HEK293 (cell line): ENCODE data around the gene TGFB1.

Source experiments
- CTCF ChIA-PET: fragments of 350-600 bp; formaldehyde crosslinking; extraction: SDS; loops from one replicate; lab custom pipeline; 2021; ENCODE audit warnings: antibody characterized with exemption; lab: Yijun Ruan, JAX
- POLR2A ChIA-PET: fragments of 300-600 bp; formaldehyde crosslinking; extraction: SDS; loops from one replicate; lab custom pipeline; 2020; ENCODE audit warnings: antibody characterized with exemption, inconsistent platforms; lab: Yijun Ruan, JAX
- H3K27ac ChIP-seq: fragments of 200-500 bp; sonication (Bioruptor generic); 2 replicates; pipeline ENCODE4 v1.5.1; 2014; ENCODE audit warnings: low read depth, low read length, control low read depth, inconsistent platforms; ENCODE audit errors: extremely low read depth
- H3K36me3 ChIP-seq, 2 experiments: fragments of 200-500 bp in 1 of 2; sonication (Bioruptor generic) in 1 of 2; 1 replicate in 1 of 2; 2 replicates in 1 of 2; pipeline ENCODE4 v1.5.1; 2014 to 2017; ENCODE audit warnings: inconsistent platforms in 2 of 2, low read length in 2 of 2; ENCODE audit not compliant: control insufficient read depth in 2 of 2, insufficient read depth in 1 of 2
- H3K4me1 ChIP-seq: fragments of 200-500 bp; sonication (Bioruptor generic); 2 replicates; pipeline ENCODE4 v1.5.1; 2014; ENCODE audit warnings: mild to moderate bottlenecking, low read length, inconsistent platforms; ENCODE audit not compliant: control insufficient read depth, insufficient read depth
- H3K4me3 ChIP-seq: 2 replicates; pipeline ENCODE4 v1.5.1; 2011; ENCODE audit warnings: low read depth, mild to moderate bottlenecking, control low read depth, low read length, moderate library complexity
- H3K9me3 ChIP-seq: fragments of 200-500 bp; sonication (Bioruptor generic); 2 replicates; pipeline ENCODE4 v1.5.1; 2014; ENCODE audit warnings: low read depth, low read length, inconsistent platforms; ENCODE audit not compliant: control insufficient read depth, insufficient read depth
- GLI2 ChIP-seq: fragments of 450-650 bp; formaldehyde crosslinking; IDR thresholded peaks from 2 replicates; pipeline ENCODE4; 2017; ENCODE audit warnings: missing biosample characterization, missing genetic modification characterization, low read depth, borderline replicate concordance
- KLF7 ChIP-seq: fragments of 450-650 bp; formaldehyde crosslinking; IDR thresholded peaks from 2 replicates; pipeline ENCODE4 v1.5.1; 2016; ENCODE audit warnings: missing biosample characterization, missing genetic modification characterization, borderline replicate concordance
- SCRT2 ChIP-seq: fragments of 450-650 bp; formaldehyde crosslinking; IDR thresholded peaks from 2 replicates; pipeline ENCODE4 v1.5.1; 2016; ENCODE audit warnings: missing biosample characterization, missing genetic modification characterization
- SP2 ChIP-seq: fragments of 450-650 bp; formaldehyde crosslinking; IDR thresholded peaks from 2 replicates; pipeline ENCODE4 v1.5.1; 2016; ENCODE audit warnings: missing biosample characterization, missing genetic modification characterization
- SP3 ChIP-seq: fragments of 450-650 bp; formaldehyde crosslinking; IDR thresholded peaks from 2 replicates; pipeline ENCODE4 v1.5.1; 2016; ENCODE audit warnings: missing biosample characterization, missing genetic modification characterization
- TSHZ1 ChIP-seq: fragments of 450-650 bp; formaldehyde crosslinking; IDR thresholded peaks from 2 replicates; pipeline ENCODE4 v1.5.1; 2016; ENCODE audit warnings: missing biosample characterization, missing genetic modification characterization, borderline replicate concordance
- YY2 ChIP-seq: fragments of 450-650 bp; formaldehyde crosslinking; IDR thresholded peaks from 2 replicates; pipeline ENCODE4 v1.5.1; 2016; ENCODE audit warnings: missing biosample characterization, missing genetic modification characterization
- ZBTB1 ChIP-seq: fragments of 450-650 bp; formaldehyde crosslinking; IDR thresholded peaks from 2 replicates; pipeline ENCODE4 v1.5.1; 2016; ENCODE audit warnings: missing biosample characterization, missing genetic modification characterization
- ZBTB48 ChIP-seq: fragments of 450-650 bp; formaldehyde crosslinking; IDR thresholded peaks from 2 replicates; pipeline ENCODE4 v1.5.1; 2016; ENCODE audit warnings: missing biosample characterization, missing genetic modification characterization
- ZNF121 ChIP-seq: fragments of 450-650 bp; formaldehyde crosslinking; IDR thresholded peaks from 2 replicates; pipeline ENCODE4 v1.5.1; 2016; ENCODE audit warnings: missing biosample characterization, missing genetic modification characterization
- ZNF157 ChIP-seq: fragments of 450-650 bp; formaldehyde crosslinking; IDR thresholded peaks from 2 replicates; pipeline ENCODE4 v1.5.1; 2016; ENCODE audit warnings: missing biosample characterization, missing genetic modification characterization
- ZNF175 ChIP-seq: fragments of 450-650 bp; formaldehyde crosslinking; IDR thresholded peaks from 2 replicates; pipeline ENCODE4 v1.5.1; 2016; ENCODE audit warnings: missing biosample characterization, missing genetic modification characterization
- ZNF341 ChIP-seq: fragments of 450-650 bp; formaldehyde crosslinking; IDR thresholded peaks from 2 replicates; pipeline ENCODE4; 2016; ENCODE audit warnings: low read depth, missing biosample characterization, missing genetic modification characterization
- ZNF350 ChIP-seq: fragments of 450-650 bp; formaldehyde crosslinking; IDR thresholded peaks from 2 replicates; pipeline ENCODE4 v1.5.0; 2017; ENCODE audit warnings: missing biosample characterization, mild to moderate bottlenecking, missing genetic modification characterization
- ZNF354C ChIP-seq: fragments of 450-650 bp; formaldehyde crosslinking; IDR thresholded peaks from 2 replicates; pipeline ENCODE4 v1.5.1; 2016; ENCODE audit warnings: missing biosample characterization, missing genetic modification characterization, low read depth, borderline replicate concordance
- ZNF423 ChIP-seq: fragments of 450-650 bp; formaldehyde crosslinking; IDR thresholded peaks from 2 replicates; pipeline ENCODE4 v1.5.1; 2016; ENCODE audit warnings: missing biosample characterization, missing genetic modification characterization
- ZNF514 ChIP-seq: fragments of 450-650 bp; formaldehyde crosslinking; IDR thresholded peaks from 2 replicates; pipeline ENCODE4 v1.5.1; 2016; ENCODE audit warnings: missing biosample characterization, missing genetic modification characterization
- ZNF529 ChIP-seq: fragments of 450-650 bp; formaldehyde crosslinking; IDR thresholded peaks from 2 replicates; pipeline ENCODE4 v1.5.1; 2017; ENCODE audit warnings: missing genetic modification characterization, missing biosample characterization; ENCODE audit not compliant: insufficient replicate concordance
- ZNF843 ChIP-seq: fragments of 450-650 bp; formaldehyde crosslinking; IDR thresholded peaks from 2 replicates; pipeline ENCODE4 v1.5.1; 2016; ENCODE audit warnings: missing biosample characterization, missing genetic modification characterization
- ZSCAN30 ChIP-seq: fragments of 450-650 bp; IDR thresholded peaks from 2 replicates; pipeline ENCODE4 v1.5.1; 2018; ENCODE audit warnings: missing biosample characterization, mild to moderate bottlenecking, missing genetic modification characterization, moderate library complexity
- TF ChIP-seq, protein P1 (sequence below): fragments of 450-650 bp; IDR thresholded peaks from 2 replicates; pipeline ENCODE4 v1.5.1; 2018; ENCODE audit warnings: missing biosample characterization, missing genetic modification characterization

The TGFB1 gene

GRCh38 chr19:41320568-41320967 lies 33.2 kb downstream of the TGFB1 start:
- POLR2A ChIA-PET, result no interaction called here

DNA sequence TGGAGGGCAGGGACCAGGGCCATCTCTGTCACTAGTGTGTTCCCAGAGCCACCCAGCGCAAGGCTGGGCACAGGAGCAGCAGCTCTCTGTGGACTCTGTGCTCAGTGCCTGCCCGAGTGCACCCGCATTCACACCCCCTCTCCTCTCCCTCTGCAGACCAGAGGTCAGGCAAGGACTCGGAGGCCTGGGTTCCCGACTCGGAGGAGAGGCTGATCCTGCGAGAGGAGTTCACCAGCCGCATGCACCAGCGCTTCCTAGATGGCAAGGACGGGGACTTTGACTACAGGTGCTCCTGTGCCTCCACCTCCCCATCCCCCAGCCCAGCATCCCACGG lies 33.6 kb downstream of the TGFB1 start:
- H3K27ac ChIP-seq, result no peak overlapping the region
- no peak for TF ChIP-seq ZNF157 (tag by site-specific recombination)
- no peak for TF ChIP-seq TSHZ1 (tag by site-specific recombination)
- TF ChIP-seq SP3, result no peak
- TF ChIP-seq ZBTB48, result no peak
- no peak for TF ChIP-seq ZSCAN30 (tag by site-specific recombination)
- TF ChIP-seq ZNF121, result no peak
- no peak for TF ChIP-seq ZNF350
- no peak for TF ChIP-seq SP2
- TF ChIP-seq KLF7 (tag by site-specific recombination), result no peak
- TF ChIP-seq GLI2 (tag by site-specific recombination), result no peak
- no peak for TF ChIP-seq SCRT2
- TF ChIP-seq ZBTB1, result no peak
- TF ChIP-seq, all 188 proteins: peak for 0
- ChIA-PET POLR2A (no interaction called here), CTCF (interaction anchor here (0.5 to 2.5 kb wide), 3 partner anchors 12 to 239 kb away, joined by 3 to 11 read pairs (median 3); no protein-coding TSS in a partner anchor)
- Histone ChIP-seq H3K4me3 (no peak overlapping the region), H3K36me3 (peaks cover 45 to 67% of the 10 kb centered on the region in 2 experiments), H3K4me1 (peaks cover 22% of the 10 kb centered on the region), H3K9me3 (no peaks in the 10 kb centered on the region)

More at GRCh38 chr19:41320568-41320967, 33.2 kb downstream of the TGFB1 start:
- Histone ChIP-seq H3K9me3 (no peaks in the 10 kb centered on the region), H3K4me1 (peaks cover 22% of the 10 kb centered on the region), H3K27ac (no peak overlapping the region), H3K4me3 (no peak overlapping the region), H3K36me3 (peaks cover 41 to 66% of the 10 kb centered on the region in 2 experiments)
- CTCF ChIA-PET, result interaction anchor here (0.5 to 2.5 kb wide), 5 partner anchors 12 to 242 kb away, joined by 3 to 11 read pairs (median 3); no protein-coding TSS in a partner anchor
- TF ChIP-seq ZNF175, result no peak
- no peak for TF ChIP-seq TSHZ1 (tag by site-specific recombination)
- TF ChIP-seq ZNF423 (tag by site-specific recombination), result no peak
- TF ChIP-seq ZNF529, result no peak

DNA sequence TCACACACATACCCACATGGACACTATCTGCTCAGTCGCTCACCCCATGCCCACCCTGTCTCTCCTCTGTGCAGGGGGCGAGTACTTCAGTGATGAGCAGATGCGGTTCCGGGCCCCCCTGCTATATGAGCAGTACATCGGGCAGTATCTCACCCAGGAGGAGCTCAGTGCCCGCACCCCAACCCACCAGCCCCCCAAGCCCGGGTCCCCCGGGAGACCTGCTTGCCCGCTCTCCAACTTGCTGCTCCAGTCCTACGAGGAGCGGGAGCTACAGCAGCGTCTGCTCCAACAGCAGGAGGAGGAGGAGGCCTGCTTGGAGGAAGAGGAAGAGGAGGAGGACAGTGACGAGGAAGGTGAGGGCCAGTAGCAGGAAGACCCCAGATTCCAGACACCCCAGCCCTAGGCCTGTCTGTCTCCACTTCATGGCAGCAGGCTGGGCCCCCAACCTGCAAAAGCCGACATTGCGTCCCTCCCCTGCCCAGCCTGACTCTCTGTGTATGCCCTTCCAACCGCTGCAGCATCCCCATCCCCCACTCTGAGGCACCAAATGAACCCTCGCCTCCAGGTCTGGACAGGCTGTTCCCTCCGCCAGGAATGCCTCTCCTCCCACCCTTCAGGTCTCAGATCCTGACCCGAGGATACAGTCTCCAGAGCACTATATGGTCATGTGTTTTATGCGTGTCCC lies 34.1 kb downstream of the TGFB1 start:
- peaks cover 18% of the 10 kb centered on the region for H3K4me1 ChIP-seq
- TF ChIP-seq ZNF341, result 0 out of 2 replicates have a peak, but pooled peaks have one; percentile 17
- no peak for TF ChIP-seq ZNF350
- no peak for TF ChIP-seq ZNF354C (tag by site-specific recombination)
- no peak for TF ChIP-seq ZNF843
- no peak for TF ChIP-seq ZNF514 (tag by site-specific recombination)
- TF ChIP-seq, protein P1, sequence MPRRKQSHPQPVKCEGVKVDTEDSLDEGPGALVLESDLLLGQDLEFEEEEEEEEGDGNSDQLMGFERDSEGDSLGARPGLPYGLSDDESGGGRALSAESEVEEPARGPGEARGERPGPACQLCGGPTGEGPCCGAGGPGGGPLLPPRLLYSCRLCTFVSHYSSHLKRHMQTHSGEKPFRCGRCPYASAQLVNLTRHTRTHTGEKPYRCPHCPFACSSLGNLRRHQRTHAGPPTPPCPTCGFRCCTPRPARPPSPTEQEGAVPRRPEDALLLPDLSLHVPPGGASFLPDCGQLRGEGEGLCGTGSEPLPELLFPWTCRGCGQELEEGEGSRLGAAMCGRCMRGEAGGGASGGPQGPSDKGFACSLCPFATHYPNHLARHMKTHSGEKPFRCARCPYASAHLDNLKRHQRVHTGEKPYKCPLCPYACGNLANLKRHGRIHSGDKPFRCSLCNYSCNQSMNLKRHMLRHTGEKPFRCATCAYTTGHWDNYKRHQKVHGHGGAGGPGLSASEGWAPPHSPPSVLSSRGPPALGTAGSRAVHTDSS, result peak; percentile 73
- no peak for TF ChIP-seq YY2
- peaks cover 50 to 68% of the 10 kb centered on the region in 2 experiments for H3K36me3 ChIP-seq
- H3K4me3 ChIP-seq, result no peak overlapping the region
- POLR2A ChIA-PET, result interaction anchor here (1.0 to 1.5 kb wide), 2 partner anchors 9 to 22 kb away, joined by 3 to 4 read pairs; no protein-coding TSS in a partner anchor
- CTCF ChIA-PET, result interaction anchor here (2.5 kb wide), 1 partner anchor 11 kb away, joined by 11 read pairs; no protein-coding TSS in a partner anchor
- no peaks in the 10 kb centered on the region for H3K9me3 ChIP-seq
- H3K27ac ChIP-seq, result no peak overlapping the region
